Measurements from ENCODE around the gene NR1D2.
A peak's percentile ranks its signal among the peaks of the same experiment; 100 is the strongest.
"Not testable (repeated sequence)": the region's sequence is repeated elsewhere in the genome, so short reads cannot be mapped to it uniquely, and the experiment has no call there.

NR1D2 gene

GRCh38 chr3:24012589-24013269 lies 67.6 kb downstream of the NR1D2 start:
- peak; percentile 1 for DNase-seq

- DNase-seq: no peak
These were observed 72.2 kb downstream of the NR1D2 start for GRCh38 chr3:24017305-24017704.

GRCh38 chr3:24018784-24019570 lies 73.9 kb downstream of the NR1D2 start:
- DNase-seq: peak; percentile 19

- no peak for DNase-seq
These were observed 74.5 kb downstream of the NR1D2 start for GRCh38 chr3:24019585-24019984.

- DNase-seq: no peak
These were observed 75.1 kb downstream of the NR1D2 start for GRCh38 chr3:24020036-24020691.

GRCh38 chr3:24023197-24023596 lies 78.1 kb downstream of the NR1D2 start:
- DNase-seq: no peak

GRCh38 chr3:24025805-24026204 lies 80.7 kb downstream of the NR1D2 start:
- DNase-seq: no peak

GRCh38 chr3:24026665-24027064 lies 81.6 kb downstream of the NR1D2 start:
- DNase-seq: not testable (repeated sequence)

- no peak for DNase-seq
These were observed 82.9 kb downstream of the NR1D2 start for GRCh38 chr3:24027946-24028345.
